Measurements from ENCODE around the gene OSBPL6.
"Not testable (repeated sequence)": the region's sequence is repeated elsewhere in the genome, so short reads cannot be mapped to it uniquely, and the experiment has no call there.

The OSBPL6 gene

DNA sequence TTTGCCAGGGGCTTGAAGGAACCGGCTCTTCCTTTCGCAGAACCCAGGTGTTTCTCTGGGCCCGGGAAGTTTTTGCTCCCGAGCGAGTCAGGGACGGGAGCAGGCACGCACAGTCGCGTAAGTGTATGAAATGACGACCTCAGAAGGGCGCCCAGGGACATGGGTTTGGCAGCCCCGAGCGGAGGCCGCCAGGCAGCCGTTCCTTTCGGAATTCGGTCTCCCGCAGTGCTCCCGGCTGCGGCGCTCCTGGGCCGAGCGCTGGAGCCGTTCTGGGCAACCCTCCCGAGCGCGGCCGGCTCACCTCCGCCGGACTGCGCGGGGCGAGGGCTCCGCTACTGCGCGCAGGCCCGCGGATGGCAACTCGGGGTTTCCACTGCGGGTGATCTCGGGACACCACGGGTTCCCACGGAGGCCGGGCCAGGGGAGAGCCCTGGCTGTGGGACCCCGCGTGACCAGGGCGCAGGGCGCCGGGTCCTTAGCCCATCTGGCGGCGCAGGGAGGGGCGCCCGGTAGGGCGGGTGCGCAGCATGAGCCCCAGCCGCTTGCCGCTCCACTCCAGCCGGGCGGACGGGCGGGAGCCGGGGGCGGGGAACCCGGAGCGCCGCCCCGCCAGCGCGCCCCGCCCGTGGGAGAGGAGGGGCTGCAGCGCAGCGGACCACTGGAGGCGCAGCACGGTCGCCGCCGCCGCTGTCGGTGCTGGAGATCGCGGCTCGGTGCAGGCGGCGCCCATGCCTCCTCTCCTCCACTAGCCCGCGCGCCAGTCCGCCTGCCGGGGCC, at the start of gene OSBPL6:
TSS of gene OSBPL6 (plus strand) at position 690 of the 777 bp plus-strand sequence. CDS start 111,673 bp downstream, outside the sequence.
- peak; percentile 53 for DNase-seq

DNA sequence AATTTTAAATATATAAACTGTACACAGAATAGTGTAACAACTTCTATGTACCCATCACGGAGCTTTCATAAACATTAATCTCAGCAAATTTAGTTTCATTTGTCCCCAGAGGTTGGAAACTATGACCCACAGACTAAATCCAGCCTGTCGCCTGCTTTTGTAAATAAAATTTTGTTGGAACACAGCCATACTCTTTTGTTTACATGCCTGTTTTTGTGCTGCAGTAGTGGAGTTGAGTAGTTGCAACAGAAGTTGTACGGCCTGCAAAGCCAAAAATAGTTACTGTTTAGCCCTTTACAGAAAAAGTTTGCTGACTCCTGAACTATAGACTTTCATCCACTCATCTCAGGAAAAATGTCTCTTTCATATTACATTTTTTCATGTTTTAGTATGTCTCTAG, 42.3 kb upstream of the OSBPL6 start:
- DNase-seq = no peak

DNA sequence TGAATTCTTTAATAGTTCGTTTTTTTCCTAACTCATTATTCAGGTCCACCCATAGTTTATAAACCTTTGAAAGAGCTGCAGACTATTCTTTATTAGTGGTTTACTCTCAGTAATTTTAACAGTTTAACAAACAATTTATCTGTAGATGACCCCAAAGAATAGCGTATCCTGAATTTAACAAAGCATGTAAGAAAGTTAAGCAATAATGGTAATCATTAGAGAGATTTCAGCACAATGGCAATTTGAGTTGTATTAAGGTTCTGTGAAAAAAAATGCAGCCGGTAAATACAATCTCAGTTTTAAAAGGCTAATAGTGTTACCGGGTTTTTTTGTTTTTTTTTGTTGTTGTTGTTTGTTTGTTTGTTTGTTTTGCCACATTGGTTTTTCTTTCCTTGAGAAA, 41.8 kb upstream of the OSBPL6 start:
- DNase-seq = no peak

DNA sequence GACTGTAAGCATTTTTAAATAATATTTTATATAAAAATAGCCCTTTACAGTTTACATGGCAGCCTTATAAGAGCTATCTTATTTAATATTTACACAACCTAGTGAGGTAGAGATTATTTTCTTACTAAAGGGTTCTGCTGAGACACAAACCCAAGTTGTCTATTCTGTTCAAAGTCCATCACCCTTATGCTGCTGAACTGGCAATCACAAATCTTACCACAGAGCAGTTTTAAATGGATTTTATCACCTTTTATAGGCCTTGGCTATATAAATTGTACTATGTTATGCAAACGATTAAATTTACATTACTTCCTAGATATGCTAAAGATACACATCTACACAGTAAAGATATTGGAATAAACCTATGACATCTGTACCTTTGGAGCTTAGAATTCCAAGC, 41.3 kb upstream of the OSBPL6 start:
- DNase-seq = no peak

DNA sequence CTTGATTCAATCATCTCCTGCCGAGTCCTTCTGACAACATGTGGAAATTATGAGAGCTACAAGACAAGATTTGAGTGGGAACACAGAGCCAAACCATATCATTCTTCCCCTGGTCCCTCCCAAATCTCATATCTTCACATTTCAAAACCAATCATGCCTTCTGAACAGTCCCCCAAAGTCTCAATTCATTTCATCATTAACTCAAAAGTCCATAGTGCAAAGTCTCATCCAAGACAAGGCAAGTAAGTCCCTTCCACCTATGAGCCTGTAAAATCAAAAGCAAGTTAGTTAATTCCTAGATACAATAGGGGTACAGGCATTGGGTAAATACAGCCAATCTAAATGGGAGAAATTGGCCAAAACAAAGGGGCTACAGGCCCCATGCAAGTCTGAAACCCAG, 40.4 kb upstream of the OSBPL6 start:
- DNase-seq = not testable (repeated sequence)

DNA sequence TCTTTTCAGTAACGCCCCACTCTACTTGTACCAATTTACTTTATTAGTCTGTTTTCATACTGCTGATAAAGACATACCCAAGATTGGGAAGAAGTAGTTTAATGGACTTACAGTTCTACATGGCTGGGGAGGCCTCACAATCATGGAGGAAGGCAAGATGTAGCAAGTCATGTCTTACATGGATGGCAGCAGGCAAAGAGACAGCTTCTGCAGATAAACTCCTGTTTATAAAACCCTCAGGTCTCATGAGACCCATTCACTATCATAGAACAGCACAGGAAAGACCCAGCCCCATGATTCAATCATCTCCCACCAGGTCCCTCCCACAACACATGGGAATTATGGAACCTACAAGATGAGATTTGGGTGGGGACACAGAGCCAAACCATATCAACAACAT, 38.8 kb upstream of the OSBPL6 start:
- no peak for DNase-seq

DNA sequence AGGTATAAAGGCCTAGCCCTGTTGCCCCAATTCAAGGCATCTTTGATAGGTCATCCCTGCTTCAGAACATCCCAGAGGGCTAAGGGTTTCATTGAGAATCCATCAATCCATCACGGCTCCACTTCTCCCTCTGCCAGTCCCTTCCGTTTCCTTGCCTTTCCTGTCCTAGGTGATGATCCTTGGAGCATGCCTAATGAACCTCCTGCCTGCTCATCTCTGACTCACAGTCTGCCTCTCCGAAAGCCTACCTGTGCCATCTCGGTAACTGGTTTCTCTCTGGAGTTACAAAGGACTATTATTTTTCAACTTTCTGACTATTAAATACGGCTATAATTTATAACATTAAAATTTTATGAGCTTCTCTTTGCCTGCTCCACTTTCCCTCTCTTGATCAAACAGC, 36.7 kb upstream of the OSBPL6 start:
- DNase-seq = no peak

DNA sequence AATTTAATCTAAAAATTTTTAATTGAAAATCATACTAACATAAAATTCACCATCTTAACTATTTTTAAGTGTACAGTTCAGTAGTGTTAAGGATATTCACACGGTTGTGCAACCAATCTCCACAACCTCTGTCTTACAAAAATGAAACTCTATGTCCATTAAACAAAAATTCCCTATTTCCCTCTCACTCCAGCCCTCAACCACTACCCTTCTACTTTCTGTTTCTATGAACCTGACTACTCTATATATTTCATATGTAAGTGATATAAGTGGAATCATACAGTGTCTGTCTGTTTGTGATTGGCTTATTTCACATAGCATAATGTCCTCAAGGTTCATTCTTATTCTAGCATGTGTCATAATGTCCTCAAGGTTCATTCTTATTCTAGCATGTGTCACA, 34.3 kb upstream of the OSBPL6 start:
- DNase-seq = no peak

DNA sequence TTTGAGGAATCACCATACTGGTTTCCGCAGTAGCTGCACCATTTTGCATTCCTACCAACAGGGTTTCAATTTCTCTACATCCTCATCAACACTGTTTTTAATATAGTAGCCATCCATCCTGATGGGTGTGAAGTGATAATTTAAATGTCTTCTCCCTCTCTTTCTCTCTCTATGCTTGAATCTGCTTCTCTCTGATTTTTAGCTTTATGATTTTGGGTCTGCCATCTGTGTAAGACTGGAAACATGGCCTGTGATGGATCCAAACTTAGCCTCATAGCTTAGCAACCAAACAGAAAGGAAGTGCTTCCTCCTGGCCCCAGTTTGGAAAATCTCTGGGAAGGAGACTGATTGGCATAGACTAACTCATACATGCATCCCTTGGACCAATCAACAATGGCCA, 33.7 kb upstream of the OSBPL6 start:
- DNase-seq = no peak

DNA sequence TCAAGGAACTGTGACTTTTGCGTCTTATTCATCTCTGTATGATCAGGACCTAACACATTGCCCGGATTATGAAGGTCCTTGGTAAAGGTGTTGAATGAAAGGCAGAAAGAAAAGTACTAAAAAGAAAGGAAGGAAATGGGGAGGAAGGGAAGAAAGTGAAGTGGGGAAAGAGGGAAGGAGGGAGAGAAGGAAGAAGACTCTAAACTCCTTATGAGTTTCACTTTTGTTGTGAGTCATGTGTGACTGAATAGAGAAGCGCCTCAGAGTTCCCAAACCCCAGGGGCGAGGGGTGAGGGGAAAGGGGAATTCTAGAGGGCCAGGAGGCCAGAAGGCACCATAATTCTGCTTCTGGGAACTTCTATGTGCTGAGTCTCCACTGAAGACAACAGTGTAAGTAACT, 30.9 kb upstream of the OSBPL6 start:
- DNase-seq = no peak

DNA sequence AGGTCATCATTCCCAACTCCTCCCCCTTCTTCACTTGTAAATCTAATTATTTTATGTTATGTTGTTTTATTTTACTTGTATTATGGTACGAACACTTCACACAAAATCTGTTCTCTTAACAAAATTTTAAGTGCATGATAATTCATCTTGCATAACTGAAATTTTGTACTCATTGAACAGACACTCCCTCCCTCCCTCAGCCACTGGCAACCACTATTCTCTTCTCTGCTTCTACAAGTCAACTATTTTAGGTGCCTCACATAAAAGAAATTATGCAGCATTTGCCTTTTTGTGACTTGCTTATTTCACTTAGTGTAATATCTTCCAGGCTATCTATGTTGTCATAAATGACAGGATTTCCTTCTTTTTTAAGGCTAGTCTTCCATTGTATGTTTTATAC, 30.4 kb upstream of the OSBPL6 start:
- DNase-seq = no peak

DNA sequence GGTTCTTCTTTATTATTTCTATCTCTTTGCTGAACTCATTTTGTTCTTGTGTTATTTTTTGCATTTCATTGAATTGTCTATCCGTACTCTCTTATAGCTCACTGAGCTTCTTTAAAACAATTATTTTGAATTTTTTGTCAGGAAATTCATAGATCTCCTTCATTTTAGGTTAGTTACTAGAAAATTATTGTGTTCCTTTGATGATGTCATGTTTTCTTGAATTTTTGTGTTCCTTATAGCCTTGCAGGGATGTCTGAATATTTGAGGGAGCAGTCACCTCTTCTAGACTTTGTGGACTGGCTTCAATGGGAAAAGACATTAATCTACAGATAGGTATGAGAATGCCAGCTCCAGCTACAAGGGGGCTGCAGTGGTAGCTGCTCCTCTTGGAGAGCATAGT, 20.7 kb upstream of the OSBPL6 start:
- DNase-seq = no peak

DNA sequence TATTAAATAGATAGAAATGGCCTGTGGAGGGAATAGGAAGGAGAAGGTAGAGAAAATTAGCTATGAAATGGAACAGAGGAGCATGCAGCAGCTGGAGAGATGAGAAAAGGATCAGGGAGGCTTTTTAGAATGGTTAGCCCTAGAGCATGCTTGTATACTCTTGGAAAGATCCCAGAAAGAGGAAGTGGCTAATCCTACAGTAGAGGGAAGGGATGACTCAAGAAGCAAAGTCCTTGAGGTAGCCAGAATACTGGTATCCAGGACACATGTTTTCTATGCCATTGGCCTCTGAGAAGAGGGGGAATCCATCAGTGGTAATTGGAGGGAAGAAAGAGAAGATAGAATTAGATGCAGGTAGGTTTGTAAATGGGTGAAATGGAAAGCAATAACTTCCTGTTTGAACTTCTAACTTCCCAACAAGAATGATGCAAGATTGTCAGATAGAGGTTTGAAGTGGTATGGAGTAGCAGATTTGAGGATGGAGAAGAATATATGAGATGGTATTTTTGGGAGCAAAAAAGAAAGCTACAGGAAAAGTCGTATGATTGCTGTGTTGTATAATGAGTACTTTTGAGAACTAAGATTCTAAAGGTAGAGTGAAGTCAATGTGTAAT, 17.1 kb upstream of the OSBPL6 start:
- DNase-seq = no peak

DNA sequence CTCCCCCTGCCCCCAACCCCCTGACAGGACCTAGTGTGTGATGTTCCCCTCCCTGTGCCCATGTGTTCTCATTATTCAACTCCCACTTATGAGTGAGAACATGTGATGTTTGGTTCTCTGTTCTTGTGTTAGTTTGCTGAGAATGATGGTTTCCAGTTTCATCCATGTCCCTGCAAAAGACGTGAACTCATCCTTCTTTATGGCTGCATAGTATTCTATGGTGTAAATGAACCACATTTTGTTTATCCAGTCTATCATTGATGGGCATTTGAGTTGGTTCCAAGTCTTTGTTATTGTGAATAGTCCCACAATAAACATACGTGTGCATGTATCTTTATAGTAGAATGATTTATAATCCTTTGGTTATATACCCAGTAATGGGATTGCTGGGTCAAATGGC, 13.7 kb upstream of the OSBPL6 start:
- not testable (repeated sequence) for DNase-seq

DNA sequence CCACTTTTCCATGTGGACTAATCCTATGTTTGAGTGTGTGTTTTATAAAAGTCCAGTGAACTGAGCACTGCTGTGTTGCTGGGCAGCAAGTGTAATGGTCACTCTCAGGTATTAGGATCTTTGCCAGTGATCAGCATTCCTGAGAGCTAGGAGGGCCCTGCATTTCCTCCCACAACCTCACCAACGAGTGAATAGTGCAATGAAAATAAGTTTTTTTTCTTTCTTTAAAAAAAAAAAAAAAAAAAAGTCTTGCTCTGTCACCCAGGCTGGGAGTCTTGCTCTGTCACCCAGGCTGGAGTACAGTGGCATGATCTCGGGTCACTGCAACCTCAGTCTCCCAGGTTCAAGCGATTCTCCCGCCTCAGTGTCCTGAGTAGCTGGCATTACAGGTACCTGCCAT, 6.5 kb upstream of the OSBPL6 start:
- no peak for DNase-seq

DNA sequence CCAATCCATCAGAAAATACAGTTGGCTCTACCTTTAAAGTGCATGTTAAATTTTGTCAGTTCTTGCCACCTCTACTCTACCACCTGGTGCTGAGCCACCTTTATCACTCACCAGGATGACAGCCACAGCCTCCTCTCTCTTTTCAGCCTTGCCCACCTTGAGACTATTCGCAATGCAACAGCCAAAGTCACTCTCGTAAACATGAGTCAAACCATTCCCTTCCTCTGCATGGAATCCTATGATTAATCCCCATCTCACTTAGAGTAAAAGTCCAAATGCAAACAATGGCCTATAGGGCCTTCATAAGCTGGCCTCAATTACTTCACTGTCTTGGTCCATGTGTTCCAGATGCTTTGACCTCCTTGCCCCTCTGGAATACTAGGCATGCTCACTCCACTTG, 5.8 kb upstream of the OSBPL6 start:
- DNase-seq = no peak

DNA sequence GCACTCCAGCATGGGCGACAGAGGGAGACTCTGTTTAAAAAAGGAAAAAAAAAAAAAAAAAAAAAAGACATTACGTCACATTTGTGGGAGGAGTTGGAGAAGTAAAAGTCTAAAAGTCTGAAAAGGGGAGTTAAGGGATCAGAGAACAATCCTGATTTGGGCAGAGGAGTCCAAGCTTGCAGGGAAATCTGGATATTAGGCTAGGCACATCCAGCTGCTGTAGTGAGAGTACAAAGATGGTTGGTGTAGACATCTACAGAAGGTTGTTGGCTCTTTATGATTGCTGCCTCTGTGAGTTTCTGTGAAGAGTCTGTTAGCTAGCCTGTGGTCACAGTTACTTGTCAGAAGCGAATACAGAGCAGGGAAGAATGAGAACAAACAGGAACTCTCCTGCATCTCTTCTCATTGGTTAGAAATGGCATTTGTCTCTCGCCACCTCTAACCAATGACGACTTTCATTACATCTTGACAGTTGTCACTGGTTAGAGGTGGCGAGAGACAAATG, 3.3 kb upstream of the OSBPL6 start:
- DNase-seq = peak; percentile 26

DNA sequence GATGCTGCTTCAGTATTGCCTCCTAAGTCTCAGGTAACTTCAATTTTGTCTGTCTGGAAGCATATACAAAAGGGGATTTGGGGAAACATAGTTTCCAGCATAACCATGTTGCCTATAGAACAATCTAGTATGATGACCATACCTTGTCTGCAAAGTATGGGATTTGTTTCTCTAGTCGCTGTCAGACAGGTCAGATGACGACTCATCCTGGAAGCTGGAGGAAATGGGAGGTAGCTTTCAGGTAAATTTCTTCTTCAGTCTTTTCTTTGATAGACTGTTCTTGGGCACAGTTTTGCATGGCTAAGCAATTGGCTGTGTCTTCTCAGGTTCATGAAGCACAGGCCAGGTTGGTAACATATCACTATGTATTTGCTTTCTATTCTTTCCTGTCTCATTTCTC, 2.8 kb upstream of the OSBPL6 start:
- DNase-seq = no peak

DNA sequence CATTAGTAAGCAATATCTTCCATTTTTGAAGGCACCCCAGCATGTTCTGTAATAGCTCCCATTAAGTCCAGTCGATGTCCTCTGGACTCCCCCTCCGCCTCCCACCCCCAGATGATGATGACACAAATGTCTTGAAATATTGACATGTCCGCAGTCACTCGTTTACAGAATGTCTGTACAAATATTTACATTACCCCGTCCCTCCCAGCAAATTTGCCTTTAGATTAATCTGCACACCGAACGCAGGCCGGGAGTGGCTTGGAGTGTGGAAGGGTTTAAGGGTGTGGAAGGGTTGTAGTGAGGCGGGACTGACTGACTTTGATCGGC, 853 bp upstream of the OSBPL6 start:
- DNase-seq = no peak

DNA sequence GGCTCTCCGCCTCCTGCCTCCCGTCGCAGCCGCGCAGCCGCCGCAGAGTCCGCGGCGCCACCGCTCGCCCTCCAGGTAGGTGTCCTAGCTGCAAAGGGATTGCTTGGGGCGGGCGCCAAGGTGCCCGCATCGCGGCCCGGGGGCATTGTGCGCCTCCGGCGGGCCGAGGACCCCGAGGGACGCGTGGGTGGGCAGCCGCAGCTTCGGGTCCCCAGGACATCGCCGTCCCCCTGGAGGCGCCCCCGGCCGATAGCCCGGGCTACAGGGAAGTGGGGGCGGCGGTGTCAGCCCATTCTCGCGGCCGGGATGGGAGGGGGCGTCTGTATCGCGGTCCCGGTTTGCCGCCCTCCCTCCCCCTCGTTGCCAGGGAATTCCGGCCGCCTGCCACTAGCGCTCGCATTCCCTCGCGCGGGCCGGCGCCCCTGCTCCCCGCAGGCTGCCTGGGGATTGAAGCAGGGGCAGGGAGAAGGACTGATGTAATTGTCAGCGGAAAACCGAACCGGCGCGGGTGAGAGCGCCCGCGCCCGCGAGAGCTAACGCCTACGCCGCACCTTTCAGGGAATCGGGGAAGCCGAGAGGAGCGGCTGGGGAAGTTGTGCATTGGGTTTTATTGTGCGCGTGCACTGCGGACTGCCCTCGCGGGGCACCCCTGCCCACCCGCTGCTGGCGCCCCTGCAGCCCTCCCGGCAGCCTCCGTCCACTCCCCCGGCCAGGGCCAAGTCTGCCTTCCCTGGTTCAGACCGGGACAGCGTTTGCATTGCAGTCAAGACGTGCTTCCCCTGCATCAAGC, 483 bp downstream of the OSBPL6 start:
- no peak for DNase-seq

DNA sequence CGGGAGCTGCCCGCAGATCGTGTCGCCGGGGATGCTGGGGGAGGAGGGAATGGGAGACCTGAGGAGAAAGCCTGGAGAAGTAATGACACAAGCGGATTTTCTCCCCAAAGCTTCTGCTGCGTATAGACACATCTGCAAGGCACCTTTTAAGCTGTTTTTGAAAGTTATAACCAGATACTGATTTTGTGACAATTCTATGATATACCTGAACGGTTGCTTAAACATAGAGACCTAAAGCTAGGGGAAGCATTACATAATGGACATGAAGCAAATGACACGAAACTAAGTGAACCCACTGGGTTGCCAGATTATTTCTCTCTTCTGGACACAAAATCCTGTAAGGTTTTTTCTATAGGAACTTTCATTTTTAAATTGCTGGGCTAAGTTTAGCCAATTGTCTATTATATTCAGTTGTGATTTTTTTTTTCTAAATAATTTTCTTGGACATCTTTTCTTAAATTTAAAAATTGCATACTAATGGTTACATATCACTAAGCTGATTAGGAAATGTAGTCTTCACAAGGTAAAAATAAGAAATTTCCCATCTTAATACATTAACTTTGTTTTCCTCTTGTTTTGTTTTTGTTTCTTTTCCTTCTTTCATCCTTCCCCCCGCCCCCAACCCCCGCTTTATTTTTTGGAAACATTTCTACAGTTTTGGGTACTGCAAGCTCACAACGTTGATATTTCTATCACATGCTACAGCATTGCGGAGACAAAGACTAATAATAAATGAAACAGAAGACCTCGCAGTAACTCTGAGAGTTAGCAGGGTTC, 1.3 kb downstream of the OSBPL6 start:
- DNase-seq = no peak

DNA sequence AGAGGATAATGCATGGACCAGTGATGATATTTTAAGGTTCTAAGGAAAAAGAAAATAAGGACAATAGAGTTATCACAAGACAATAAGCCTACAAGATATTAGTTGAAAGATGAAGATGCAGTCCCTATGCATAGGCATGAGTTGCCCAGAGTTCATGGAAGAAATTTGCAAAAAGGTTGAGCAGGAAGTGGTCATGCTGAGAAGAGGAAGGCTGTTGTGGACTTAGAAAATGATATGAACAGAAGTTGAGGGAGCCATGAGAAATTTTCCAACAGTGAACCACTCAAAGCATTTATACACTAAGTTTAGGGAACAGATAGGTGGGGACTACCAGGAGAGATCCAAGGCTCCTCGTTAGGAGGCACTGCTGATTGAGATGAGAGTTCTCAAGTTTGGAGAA, 3.5 kb downstream of the OSBPL6 start:
- no peak for DNase-seq

DNA sequence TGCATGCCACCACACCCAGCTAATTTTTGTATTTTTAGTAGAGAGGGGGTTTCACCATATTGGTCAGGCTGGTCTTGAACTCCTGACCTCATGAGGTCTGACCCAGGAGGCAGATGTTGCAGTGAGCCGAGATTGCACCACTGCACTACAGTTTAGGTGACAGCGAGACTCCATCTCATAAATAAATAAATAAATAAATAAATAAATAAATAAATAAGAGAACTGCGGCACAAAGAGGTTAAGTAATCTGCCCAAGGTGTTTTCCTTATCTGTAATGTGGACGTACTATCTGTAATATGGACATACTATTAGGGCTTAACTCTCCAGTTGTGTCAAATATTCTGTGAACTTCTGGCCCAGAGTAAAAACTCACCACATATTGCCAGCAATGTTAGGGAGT, 4.1 kb downstream of the OSBPL6 start:
- not testable (repeated sequence) for DNase-seq

Data from CD4-positive, alpha-beta T cell treated with Interleukin-12 subunit alpha and Interleukin-12 subunit beta, for 1 hour (primary cell).